Stimulated activated naive CD8-positive, alpha-beta T cell treated with anti-CD3 and anti-CD28 coated beads, Interleukin-15, amount 100 ng/mL, for 72 hours (primary cell): ENCODE measurements around the gene CRABP2.

ENCODE experiments used
- ATAC-seq: fragments of 150-1000 bp; cut with Tn5 transposase; 2 replicates; pipeline ENCODE4 v1.10.0; 2021; ENCODE audit warnings: mild to moderate bottlenecking, moderate library complexity
- DNase-seq, 2 donors: peaks; one replicate each; pipeline ENCODE4 v3.0.0; 2021 to 2022
- H3K27ac Mint-ChIP-seq, 2 donors: one replicate each; pipeline ENCODE4 v1.8.0; 2022; ENCODE audit warnings: mild to moderate bottlenecking in 2 of 2, mixed read lengths in 2 of 2, moderate library complexity in 2 of 2
- H3K27me3 Mint-ChIP-seq: one replicate; pipeline ENCODE4 v1.8.0; 2022; ENCODE audit warnings: mixed read lengths
- H3K4me1 Mint-ChIP-seq: one replicate; pipeline ENCODE4 v1.8.0; 2022; ENCODE audit warnings: mild to moderate bottlenecking, mixed read lengths
- H3K4me3 Mint-ChIP-seq, 2 donors: one replicate each; pipeline ENCODE4 v1.8.0; 2022; ENCODE audit warnings: mild to moderate bottlenecking in 2 of 2, mixed read lengths in 2 of 2, moderate library complexity in 1 of 2
- H3K9me3 Mint-ChIP-seq, 2 donors: one replicate each; pipeline ENCODE4 v1.8.0; 2022; ENCODE audit warnings: mixed read lengths in 2 of 2

CRABP2 gene

GRCh38 chr1:156673387-156674121 is 31.8 kb downstream of the CRABP2 start:
- H3K27me3 Mint-ChIP-seq: peaks cover 76% of the 10 kb centered on the region
- H3K9me3 Mint-ChIP-seq: no peaks in the 10 kb centered on the region
- H3K4me3 Mint-ChIP-seq: no peak overlapping the region
- ATAC-seq (no peak), DNase-seq (no peak)
- peaks cover 18% of the 10 kb centered on the region for H3K4me1 Mint-ChIP-seq
- H3K27ac Mint-ChIP-seq: no peak overlapping the region

DNA sequence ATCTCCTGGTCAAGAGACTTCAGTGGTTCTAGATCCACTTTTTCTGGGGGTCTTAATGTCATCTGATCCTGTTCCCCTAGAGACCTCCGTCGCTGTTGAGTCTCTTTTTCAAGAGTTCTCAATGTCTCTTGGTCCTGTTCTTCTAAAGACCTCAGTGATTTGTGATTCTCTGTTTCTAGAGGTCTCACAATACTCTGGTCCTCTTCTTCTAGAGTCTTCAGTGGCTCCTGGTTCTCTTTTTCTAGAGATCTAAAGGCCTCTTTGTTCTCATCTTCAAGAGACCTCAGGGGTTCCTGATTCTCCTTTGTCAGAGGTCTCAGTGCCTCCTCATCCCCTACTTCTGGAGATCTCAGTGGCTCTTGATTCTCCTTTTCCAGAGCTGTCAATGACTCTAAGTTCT is 33.6 kb downstream of the CRABP2 start:
- no peak overlapping the region for H3K27ac Mint-ChIP-seq
- H3K4me3 Mint-ChIP-seq: no peak overlapping the region
- H3K27me3 Mint-ChIP-seq: peaks cover 58% of the 10 kb centered on the region
- no peak for DNase-seq
- no peak for ATAC-seq
- peaks cover under 1% of the 10 kb centered on the region for H3K4me1 Mint-ChIP-seq
- no peaks in the 10 kb centered on the region for H3K9me3 Mint-ChIP-seq

GRCh38 chr1:156670791-156671190 is 34.6 kb downstream of the CRABP2 start:
- no peaks in the 10 kb centered on the region for H3K9me3 Mint-ChIP-seq
- peaks cover under 1% of the 10 kb centered on the region for H3K4me1 Mint-ChIP-seq
- ATAC-seq (no peak), DNase-seq (no peak)
- peaks cover 53% of the 10 kb centered on the region for H3K27me3 Mint-ChIP-seq
- H3K4me3 Mint-ChIP-seq: no peak overlapping the region
- H3K27ac Mint-ChIP-seq: no peak overlapping the region

DNA sequence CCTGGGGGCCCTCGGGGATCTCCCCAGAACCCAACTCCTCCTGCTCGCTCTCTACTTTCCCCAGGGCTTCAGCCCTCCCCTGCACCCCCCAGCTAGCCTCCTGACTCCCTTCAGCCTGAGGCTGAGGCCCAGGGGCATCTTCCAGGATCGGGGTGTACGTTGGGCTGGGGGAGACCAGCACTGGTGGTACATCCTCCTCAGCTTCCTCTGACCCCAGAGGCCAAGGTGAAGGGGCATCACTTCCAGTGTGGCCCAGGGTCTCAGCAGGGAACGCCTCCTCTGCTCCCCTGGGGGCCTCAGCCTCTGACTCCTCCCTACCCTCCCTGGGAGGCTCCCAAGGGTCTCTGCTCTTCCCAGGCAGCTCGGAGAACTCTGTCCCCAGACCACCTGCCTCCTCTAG is 35.0 kb downstream of the CRABP2 start:
- H3K9me3 Mint-ChIP-seq: no peaks in the 10 kb centered on the region
- ATAC-seq (no peak), DNase-seq (no peak)
- no peak overlapping the region for H3K4me3 Mint-ChIP-seq
- peaks cover 53% of the 10 kb centered on the region for H3K27me3 Mint-ChIP-seq
- H3K27ac Mint-ChIP-seq: peak overlapping the region in 1 of 2 donors; percentile 19
- H3K4me1 Mint-ChIP-seq: peaks cover 5% of the 10 kb centered on the region

GRCh38 chr1:156669794-156670193 is 35.6 kb downstream of the CRABP2 start:
- no peak for DNase-seq
- no peak for ATAC-seq
- H3K27me3 Mint-ChIP-seq: peaks cover 50% of the 10 kb centered on the region
- H3K9me3 Mint-ChIP-seq: no peaks in the 10 kb centered on the region
- H3K4me3 Mint-ChIP-seq: no peak overlapping the region
- no peak overlapping the region for H3K27ac Mint-ChIP-seq
- peaks cover 7% of the 10 kb centered on the region for H3K4me1 Mint-ChIP-seq

DNA sequence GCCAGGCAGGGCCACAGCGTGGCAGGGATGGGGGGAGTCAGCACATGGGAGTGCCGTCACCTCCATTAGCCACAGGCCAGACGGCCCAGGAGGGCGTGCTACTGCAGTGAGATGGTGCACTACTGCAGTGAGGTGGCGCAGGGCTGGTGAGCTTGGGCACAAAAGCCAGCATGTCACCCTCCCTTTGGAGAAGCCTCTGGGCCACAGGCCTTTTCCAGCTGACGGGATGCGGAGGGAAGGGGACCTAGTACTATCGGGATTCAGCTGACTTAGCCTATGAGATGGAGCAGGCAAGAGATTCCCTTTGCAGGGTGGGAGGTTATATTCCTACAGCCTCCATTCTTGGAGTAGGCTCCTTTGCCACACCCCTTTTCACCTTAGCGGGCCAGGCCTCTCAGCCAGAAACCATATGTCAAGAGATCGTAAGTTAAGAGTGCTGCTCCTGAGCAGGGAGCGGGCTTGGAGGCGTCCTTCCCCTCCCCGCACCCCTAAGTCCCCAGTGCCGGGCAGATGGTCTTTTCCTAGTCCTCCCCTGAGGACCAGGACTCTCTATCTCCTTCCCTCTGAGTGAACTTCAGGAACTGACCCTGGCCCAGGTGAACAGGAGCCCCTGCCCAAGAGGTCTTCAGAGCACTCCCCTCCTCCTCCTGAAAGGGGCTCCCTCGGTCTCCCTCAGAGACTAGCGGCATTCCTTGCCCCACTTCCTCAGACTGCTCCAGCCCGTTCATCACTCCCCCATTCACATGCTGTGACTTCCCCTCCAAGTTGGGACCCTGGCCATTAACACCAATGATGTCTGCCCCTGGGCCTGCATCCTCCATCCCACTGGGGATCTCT is 36.4 kb downstream of the CRABP2 start:
- ATAC-seq: no peak
- Mint-ChIP-seq H3K4me3 (no peak overlapping the region), H3K27me3 (peaks cover 42% of the 10 kb centered on the region), H3K27ac (peak overlapping the region in 1 of 2 donors; percentile 17), H3K9me3 (no peaks in the 10 kb centered on the region), H3K4me1 (peaks cover 7% of the 10 kb centered on the region)
- no peak for DNase-seq

- peaks cover 34% of the 10 kb centered on the region for H3K27me3 Mint-ChIP-seq
- DNase-seq: no peak
- H3K27ac Mint-ChIP-seq: no peak overlapping the region
- peaks cover 14% of the 10 kb centered on the region for H3K4me1 Mint-ChIP-seq
- no peaks in the 10 kb centered on the region for H3K9me3 Mint-ChIP-seq
- ATAC-seq: no peak
- no peak overlapping the region for H3K4me3 Mint-ChIP-seq
These were observed 37.2 kb downstream of the CRABP2 start for GRCh38 chr1:156667968-156668709.

GRCh38 chr1:156667610-156667967 is 37.8 kb downstream of the CRABP2 start:
- H3K27ac Mint-ChIP-seq: no peak overlapping the region
- peaks cover 19% of the 10 kb centered on the region for H3K4me1 Mint-ChIP-seq
- no peak for DNase-seq
- H3K9me3 Mint-ChIP-seq: no peaks in the 10 kb centered on the region
- no peak overlapping the region for H3K4me3 Mint-ChIP-seq
- peaks cover 28% of the 10 kb centered on the region for H3K27me3 Mint-ChIP-seq
- no peak for ATAC-seq

DNA sequence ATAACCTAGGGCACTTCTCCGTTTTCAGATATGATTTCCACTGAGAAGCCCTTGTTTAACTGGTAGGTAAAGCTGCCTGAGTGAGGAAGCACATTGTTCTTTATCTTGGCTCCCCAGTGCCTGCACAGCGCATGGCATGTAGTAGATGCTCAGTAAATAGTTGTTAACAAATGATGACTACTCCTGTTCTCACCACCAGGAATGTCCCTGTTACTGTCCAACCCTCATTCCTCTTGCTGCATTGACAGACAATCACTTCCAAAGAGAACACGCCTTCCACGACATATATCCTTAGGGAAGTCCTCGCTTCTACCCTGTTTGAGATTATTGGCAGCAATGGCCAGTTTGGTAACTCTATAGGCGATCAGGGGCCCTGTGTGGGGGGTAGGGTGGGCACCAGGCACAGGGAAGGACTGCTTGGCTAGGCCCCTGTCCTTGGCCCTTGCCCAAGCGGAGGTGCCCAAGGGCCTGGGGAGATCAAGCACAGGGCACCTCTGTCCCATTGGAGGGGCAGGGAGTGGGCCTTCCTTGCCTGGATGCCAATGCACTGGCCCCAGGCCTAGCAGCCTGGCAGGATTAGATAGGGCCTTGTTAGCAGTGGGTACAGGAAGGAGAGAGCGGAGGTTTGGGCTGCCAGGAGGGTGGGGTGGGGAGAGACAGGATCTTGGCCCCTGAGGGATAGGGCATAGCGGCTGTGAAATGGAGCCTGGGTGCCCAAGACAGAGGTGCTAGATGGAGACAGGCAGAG is 38.3 kb downstream of the CRABP2 start:
- Mint-ChIP-seq H3K27me3 (peaks cover 23% of the 10 kb centered on the region), H3K27ac (peak overlapping the region in 1 of 2 donors; percentile 37), H3K4me3 (no peak overlapping the region), H3K4me1 (peaks cover 23% of the 10 kb centered on the region), H3K9me3 (no peaks in the 10 kb centered on the region)
- ATAC-seq (peak; percentile 13), DNase-seq (no peak)

DNA sequence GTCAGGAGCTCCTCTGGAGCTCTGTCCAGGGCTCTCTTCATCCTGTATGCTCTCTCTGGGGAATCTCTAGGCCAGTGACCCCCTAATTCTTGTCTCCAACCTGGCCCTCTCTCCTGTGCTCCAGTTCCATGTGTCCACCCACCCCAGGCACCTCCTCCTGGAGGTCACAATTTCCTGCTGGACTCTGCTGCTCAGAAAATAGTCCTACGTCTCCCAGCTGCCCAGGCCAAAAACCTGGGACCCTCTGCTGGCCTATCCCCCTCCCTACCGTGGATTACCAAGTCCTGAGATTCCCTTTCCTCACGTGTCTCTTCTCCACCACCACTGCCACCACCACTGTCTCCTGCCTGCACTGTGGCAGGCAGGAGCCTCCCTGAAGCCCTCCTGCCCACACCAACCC is 39.8 kb downstream of the CRABP2 start:
- DNase-seq (no peak), ATAC-seq (no peak)
- H3K27me3 Mint-ChIP-seq: peaks cover 9% of the 10 kb centered on the region
- no peaks in the 10 kb centered on the region for H3K9me3 Mint-ChIP-seq
- peak overlapping the region in 1 of 2 donors; percentile 14 for H3K27ac Mint-ChIP-seq
- no peak overlapping the region for H3K4me3 Mint-ChIP-seq
- H3K4me1 Mint-ChIP-seq: peaks cover 38% of the 10 kb centered on the region

DNA sequence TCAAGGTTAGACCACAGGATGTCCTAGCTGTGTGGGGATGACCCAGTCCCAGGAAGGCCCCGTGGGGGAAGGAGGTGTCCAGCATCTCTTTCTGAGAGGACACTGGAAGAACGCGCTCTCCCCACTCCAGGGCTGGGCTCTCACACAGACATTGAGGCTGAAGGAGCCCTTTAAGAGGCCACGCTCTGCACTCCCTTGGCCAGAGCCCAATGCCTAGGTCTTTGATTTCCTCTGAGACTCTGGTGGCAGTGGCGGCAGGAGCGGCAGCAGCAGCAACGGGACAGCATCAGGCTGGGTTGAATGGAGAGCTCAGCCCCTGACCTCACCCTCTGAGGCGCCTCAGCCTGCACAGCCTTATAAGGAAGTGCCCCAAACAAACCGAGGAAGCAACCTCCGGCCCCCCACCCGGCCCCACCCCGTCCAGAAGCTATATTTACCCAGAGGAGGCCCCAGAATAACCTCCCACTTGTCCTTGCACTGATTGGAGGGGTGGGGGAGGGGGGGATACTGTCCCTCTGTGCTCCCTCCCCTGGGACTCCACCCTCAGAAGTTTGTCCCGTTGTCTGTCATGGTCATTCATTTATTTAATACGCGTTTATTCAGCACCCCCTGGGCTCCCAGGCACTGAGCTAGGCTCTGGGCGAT is 40.5 kb downstream of the CRABP2 start:
- Mint-ChIP-seq H3K9me3 (no peaks in the 10 kb centered on the region), H3K4me1 (peaks cover 45% of the 10 kb centered on the region), H3K27ac (no peak overlapping the region), H3K27me3 (peaks cover 9% of the 10 kb centered on the region), H3K4me3 (no peak overlapping the region)
- ATAC-seq: no peak
- DNase-seq: no peak

DNA sequence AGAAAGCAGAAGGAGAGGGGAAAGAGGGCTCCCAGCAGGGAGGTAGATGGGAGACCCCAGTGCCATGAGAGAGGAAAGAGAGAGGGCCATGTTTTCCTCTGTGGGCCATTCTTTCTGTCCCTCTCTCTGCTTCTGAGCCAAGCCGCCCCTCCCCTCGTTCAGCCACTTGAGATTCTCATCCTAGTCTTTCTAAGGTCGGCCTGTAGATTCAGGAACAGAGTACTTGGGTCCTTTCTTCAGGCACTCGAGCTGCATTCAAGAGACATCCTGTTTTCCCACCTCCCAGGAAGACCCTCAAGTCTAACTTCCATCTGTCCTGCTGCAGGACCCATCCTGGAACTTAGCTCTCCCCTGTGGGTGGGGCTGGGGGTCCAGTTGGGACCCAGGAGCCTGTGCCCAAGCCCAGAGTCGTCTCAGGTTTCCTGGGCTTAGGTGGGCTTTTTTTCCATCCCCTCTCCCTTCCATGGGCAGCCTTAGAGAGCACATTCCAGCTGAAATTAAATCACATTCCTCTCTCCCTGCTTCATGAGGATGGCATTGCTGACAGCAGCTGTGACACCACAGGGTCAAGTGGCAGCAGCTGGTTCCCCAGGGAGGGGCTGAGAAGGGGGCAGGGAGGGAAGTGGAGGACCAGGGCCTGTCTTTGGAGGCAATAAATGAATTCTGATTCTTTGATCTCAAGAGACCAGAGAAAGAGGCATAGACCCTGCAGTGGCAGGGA is 41.2 kb downstream of the CRABP2 start:
- Mint-ChIP-seq H3K4me3 (no peak overlapping the region), H3K27me3 (peaks cover 9% of the 10 kb centered on the region), H3K4me1 (peaks cover 52% of the 10 kb centered on the region), H3K27ac (no peak overlapping the region), H3K9me3 (no peaks in the 10 kb centered on the region)
- ATAC-seq (no peak), DNase-seq (no peak)

- peak overlapping the region in 1 of 2 donors; percentile 79 for H3K27ac Mint-ChIP-seq
- H3K9me3 Mint-ChIP-seq: no peaks in the 10 kb centered on the region
- DNase-seq (no peak), ATAC-seq (no peak)
- H3K4me1 Mint-ChIP-seq: peaks cover 61% of the 10 kb centered on the region
- H3K27me3 Mint-ChIP-seq: peaks cover 12% of the 10 kb centered on the region
- no peak overlapping the region for H3K4me3 Mint-ChIP-seq
These were observed 42.2 kb downstream of the CRABP2 start for GRCh38 chr1:156663178-156663577.

DNA sequence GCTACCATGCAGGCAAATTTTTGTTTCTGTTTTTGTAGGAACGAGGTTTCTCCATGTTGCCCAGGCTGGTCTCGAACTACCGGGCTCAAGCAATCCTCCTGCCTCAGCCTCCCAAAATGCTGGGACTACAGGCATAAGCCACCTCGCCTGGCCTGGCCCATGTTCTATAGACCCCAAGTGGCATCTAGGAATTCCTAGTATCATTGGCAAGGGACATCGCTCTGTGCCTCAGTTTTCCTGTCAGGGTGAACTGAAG is 42.7 kb downstream of the CRABP2 start:
- Mint-ChIP-seq H3K4me3 (no peak overlapping the region), H3K27ac (peak overlapping the region in 1 of 2 donors; percentile 79), H3K27me3 (peaks cover 16% of the 10 kb centered on the region)

More for the DNA sequence above, 42.7 kb downstream of the CRABP2 start:
- Mint-ChIP-seq H3K9me3 (no peaks in the 10 kb centered on the region), H3K4me1 (peaks cover 66% of the 10 kb centered on the region)
- no peak for DNase-seq
- ATAC-seq: no peak
